GM12878 (cell line): ENCODE data around the gene ZNF680. TPM values are rescaled to one million over a fixed set of nuclear protein-coding genes. Genes with fewer than 3 reads are reported as not detected.

Source experiments
- ATAC-seq: fragments of 200-7000 bp; cut with Tn5 transposase; 3 replicates; pipeline ENCODE4 v1.9.1; 2020; ENCODE audit warnings: mild to moderate bottlenecking, moderate library complexity
- BruUV-seq: library from RNA; stranded (reverse); fragments of 400-500 nt; replicated peaks from 2 replicates; lab custom pipeline; 2021; lab: Mats Ljungman, UMichigan
- CTCF ChIA-PET: fragments of 300-600 bp; sonication (Branson Sonifier 250); formaldehyde crosslinking; extraction: SDS; loops from one replicate; lab custom pipeline; 2021; ENCODE audit warnings: inconsistent platforms; lab: Yijun Ruan, JAX
- POLR2A ChIA-PET: fragments of 350-600 bp; formaldehyde crosslinking; extraction: SDS; loops from one replicate; lab custom pipeline; 2021; ENCODE audit warnings: inconsistent platforms; lab: Charles Lee
- RAD21 ChIA-PET: fragments of 300-600 bp; sonication (Branson Sonifier 250); formaldehyde crosslinking; loops from one replicate; lab custom pipeline; 2023; ENCODE audit warnings: antibody characterized with exemption; ENCODE audit not compliant: unreplicated experiment; lab: Charles Lee
- SMC1A ChIA-PET: fragments of 300-600 bp; sonication (Branson Sonifier 250); formaldehyde crosslinking; loops from one replicate; lab custom pipeline; 2023; ENCODE audit not compliant: unreplicated experiment, uncharacterized antibody; lab: Charles Lee
- DNase-seq: peaks from one replicate; pipeline ENCODE4 v3.0.0-alpha.2; 2011; ENCODE audit warnings: low read depth, low spot score
- FAIRE-seq: peaks from 3 replicates; lab custom pipeline; 2011; peaks lifted over from hg19 to GRCh38; lab: Jason Lieb, UNC
- H2AFZ ChIP-seq: 2 replicates; pipeline ENCODE4 v1.6.0; 2011; ENCODE audit warnings: low read depth, low read length, control low read depth; ENCODE audit not compliant: control insufficient read depth
- H3K27ac ChIP-seq: 2 replicates; pipeline ENCODE4 v1.5.1; 2011; ENCODE audit warnings: control low read depth; ENCODE audit not compliant: control insufficient read depth, insufficient read depth
- H3K27me3 ChIP-seq, 2 experiments: replicated peaks in 1 of 2; 2 replicates each; pipeline versions ENCODE4 v1.6.0 to v1.6.1; 2011; ENCODE audit warnings: low read length in 1 of 2; ENCODE audit not compliant: control insufficient read depth in 2 of 2, insufficient read depth in 2 of 2
- H3K36me3 ChIP-seq, 2 experiments: 2 replicates each; pipeline ENCODE4 v1.5.1; 2011; ENCODE audit warnings: low read length in 1 of 2; ENCODE audit not compliant: control insufficient read depth in 2 of 2, insufficient read depth in 2 of 2
- H3K4me1 ChIP-seq: 2 replicates; pipeline ENCODE4 v1.6.1; 2011; ENCODE audit warnings: mild to moderate bottlenecking, low read length, moderate library complexity, mixed read lengths; ENCODE audit not compliant: control insufficient read depth, insufficient read depth
- H3K4me2 ChIP-seq: 2 replicates; pipeline ENCODE4 v1.6.0; 2011; ENCODE audit warnings: control low read depth; ENCODE audit not compliant: control insufficient read depth, insufficient read depth
- H3K4me3 ChIP-seq: fragments of 200-600 bp; sonication (generic); 2 replicates; pipeline ENCODE4 v1.5.1; 2016
- H3K79me2 ChIP-seq: 2 replicates; pipeline ENCODE4 v1.6.0; 2011; ENCODE audit warnings: low read length; ENCODE audit not compliant: control insufficient read depth, insufficient read depth
- H3K9ac ChIP-seq: 2 replicates; pipeline ENCODE4 v1.8.0; 2011; ENCODE audit warnings: low read length, control low read depth, mixed read lengths; ENCODE audit not compliant: control insufficient read depth, insufficient read depth
- H3K9me3 ChIP-seq: replicated peaks from 3 replicates; pipeline ENCODE4 v1.5.1; 2011; ENCODE audit warnings: mild to moderate bottlenecking, low read length; ENCODE audit not compliant: control insufficient read depth, insufficient read depth
- H4K20me1 ChIP-seq: 2 replicates; pipeline ENCODE4 v1.6.0; 2011; ENCODE audit not compliant: control insufficient read depth, insufficient read depth
- CHD1 ChIP-seq: IDR thresholded peaks from 2 replicates; pipeline ENCODE4 v1.6.1; 2012; ENCODE audit warnings: low read depth, low read length, improper control_type of control experiment
- CHD2 ChIP-seq: IDR thresholded peaks from 2 replicates; pipeline ENCODE4 v1.6.1; 2011; ENCODE audit warnings: low read depth, low read length, improper control_type of control experiment, borderline replicate concordance
- EGR1 ChIP-seq, 2 experiments: IDR thresholded peaks; 1 replicate in 1 of 2; 2 replicates in 1 of 2; pipeline ENCODE4 v1.6.1; 2011 to 2012; ENCODE audit warnings: low read depth in 2 of 2, low read length in 2 of 2, borderline replicate concordance in 1 of 2, mild to moderate bottlenecking in 1 of 2, moderate library complexity in 1 of 2
- EZH2 ChIP-seq: IDR thresholded peaks from 2 replicates; pipeline ENCODE4 v1.6.1; 2012; ENCODE audit warnings: low read depth, mild to moderate bottlenecking, control low read depth, inconsistent platforms, low read length, borderline replicate concordance; ENCODE audit not compliant: control insufficient read depth
- GABPA ChIP-seq: IDR thresholded peaks from 2 replicates; pipeline ENCODE4 v1.6.1; 2014; ENCODE audit warnings: antibody characterized with exemption, low read depth, mild to moderate bottlenecking, inconsistent platforms
- HDAC2 ChIP-seq: fragments of 200-600 bp; sonication (generic); IDR thresholded peaks from 2 replicates; pipeline ENCODE4 v1.6.1; 2017
- JUND ChIP-seq: IDR thresholded peaks from 2 replicates; pipeline ENCODE4 v1.6.1; 2012; ENCODE audit warnings: low read depth, mild to moderate bottlenecking, low read length, improper control_type of control experiment, moderate library complexity
- MEF2B ChIP-seq: fragments of 450-650 bp; IDR thresholded peaks from 2 replicates; pipeline ENCODE4 v1.6.1; 2018; ENCODE audit warnings: mild to moderate bottlenecking, moderate library complexity; ENCODE audit not compliant: partially characterized antibody, poor library complexity, severe bottlenecking
- NBN ChIP-seq: fragments of 450-650 bp; IDR thresholded peaks from 2 replicates; pipeline ENCODE4 v1.6.1; 2016
- NR2F1 ChIP-seq: fragments of 450-650 bp; conservative IDR thresholded peaks from 2 replicates; pipeline ENCODE4 v1.6.1; 2017; ENCODE audit warnings: mild to moderate bottlenecking
- RAD51 ChIP-seq: fragments of 450-650 bp; IDR thresholded peaks from 2 replicates; pipeline ENCODE4 v1.6.1; 2016; ENCODE audit warnings: moderate library complexity, mild to moderate bottlenecking, inconsistent platforms
- RB1 ChIP-seq: fragments of 450-650 bp; formaldehyde crosslinking; IDR thresholded peaks from 2 replicates; pipeline ENCODE4 v1.6.1; 2017; ENCODE audit warnings: mild to moderate bottlenecking, borderline replicate concordance
- RCOR1 ChIP-seq: conservative IDR thresholded peaks from 2 replicates; pipeline ENCODE4 v1.6.1; 2012; ENCODE audit warnings: low read depth, low read length, improper control_type of control experiment
- SREBF2 ChIP-seq: IDR thresholded peaks from 2 replicates; pipeline ENCODE4 v1.6.1; 2012; ENCODE audit warnings: mild to moderate bottlenecking, low read length
- WGBS: methylation state at CpG from one replicate; pipeline ENCODE4 v1.1.6; 2016; ENCODE audit warnings: low lambda C conversion rate; ENCODE audit not compliant: insufficient replicate concordance, insufficient coverage; ENCODE audit errors: missing lambda C conversion rate; 5-methylcytosine and 5-hydroxymethylcytosine counted together
- in situ Hi-C: fragments of 300-500 bp; cut with MboI; formaldehyde crosslinking; loops from 9 replicates; pipeline ENCODE4 v1.14.3; 2018; ENCODE audit warnings: mixed read lengths
- intact Hi-C: fragments of 100-400 bp; cut with micrococcal nuclease; formaldehyde crosslinking; loops from one replicate; pipeline ENCODE4 v1.14.2; 2022; ENCODE audit not compliant: unreplicated experiment
- polyA plus RNA-seq, 11 experiments: library from polyadenylated mRNA; depleted of rRNA in 4 of 11; unstranded in 6 of 11; stranded (reverse) in 5 of 11; fragments of >200 nt; fragmentation: Nextera tagmentation in 4 of 11; fragmentation: Illumina TruSeq in 1 of 11; extraction: Ambion mirVana in 4 of 11; extraction: Trizol in 1 of 11; gene quantifications; 1 replicate in 1 of 11; 2 replicates in 10 of 11; pipeline versions ENCODE4 v1.2.1 to v1.2.3, GENCODE V29; 2011 to 2016; ENCODE audit warnings: inconsistent platforms in 2 of 11, missing spikeins in 2 of 11, low read depth in 1 of 11
- total RNA-seq, 4 experiments: library from RNA; depleted of rRNA in 3 of 4; stranded (reverse); fragments of >200 nt in 3 of 4; fragmentation: Illumina TruSeq in 1 of 4; extraction: Trizol in 1 of 4; gene quantifications; 2 replicates each; pipeline versions ENCODE4 v1.2.1 to v1.2.3, GENCODE V29; 2013 to 2021
- TF ChIP-seq, protein P1 (sequence below): fragments of 150-350 bp; IDR thresholded peaks from 2 replicates; pipeline ENCODE4 v1.6.1; 2016; ENCODE audit warnings: low read depth, low read length

The ZNF680 gene
- total and polyA plus RNA-seq, 10 of the 15 experiments (the other 5 are each of a cell fraction or from before 2014, with no cell fraction given) = 5.0 to 13.6 (median 7.8) TPM

DNA sequence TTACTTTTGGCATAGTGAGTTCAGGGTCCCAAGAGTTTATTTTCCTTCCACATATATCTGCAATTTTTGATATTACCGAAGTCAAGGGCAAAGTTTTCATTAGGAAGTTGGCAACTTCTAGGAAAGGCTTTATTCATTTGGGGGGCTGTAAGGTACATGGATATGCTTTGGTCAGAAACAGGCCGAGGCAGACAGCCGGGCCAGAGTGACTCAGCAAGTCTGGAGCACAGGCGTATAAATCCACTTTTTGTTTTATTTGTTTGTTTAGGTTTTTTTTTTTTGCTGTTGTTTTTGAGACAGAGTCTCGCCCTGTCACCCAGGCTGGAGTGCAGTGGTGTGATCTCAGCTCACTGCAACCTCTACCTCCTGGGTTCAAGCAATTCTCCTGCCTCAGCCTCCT is 3.7 kb downstream of the ZNF680 start:
- CTCF ChIA-PET = no interaction called here
- FAIRE-seq = no peak

More for the DNA sequence above, 3.7 kb downstream of the ZNF680 start:
- ChIA-PET SMC1A (no interaction called here), RAD21 (interaction anchor here (1.0 kb wide), 1 partner anchor 30 kb away, joined by 3 read pairs; no protein-coding TSS in a partner anchor), POLR2A (no interaction called here)
- Histone ChIP-seq H4K20me1 (no peaks in the 10 kb centered on the region), H3K27ac (no peak overlapping the region), H3K79me2 (peaks cover 7% of the 10 kb centered on the region), H3K4me2 (no peak overlapping the region), H3K9me3 (peaks cover 10% of the 10 kb centered on the region; the same call in 2 of the 3 replicates), H3K4me1 (no peaks in the 10 kb centered on the region), H2AFZ (no peak overlapping the region), H3K27me3 (no peaks in the 10 kb centered on the region), H3K4me3 (no peak overlapping the region), H3K36me3 (no peaks in the 10 kb centered on the region), H3K9ac (no peak overlapping the region)
- in situ Hi-C loops = loop anchor here (10.0 kb wide), 1 partner anchor 126 kb away; no protein-coding TSS in a partner anchor
- no TSS peak for BruUV-seq
- TF ChIP-seq CHD2 (no peak), NR2F1 (no peak), GABPA (no peak), EZH2 (no peak), MEF2B (no peak), SREBF2 (no peak), CHD1 (no peak), JUND (no peak), RAD51 (no peak), HDAC2 (no peak), RB1 (no peak), NBN (no peak), EGR1 (IDR thresholded peaks at IDR 0.05; ENCODE audit: borderline replicate concordance in 1 of 2, low read depth in 2 of 2, low read length in 2 of 2) (no peak), RCOR1 (no peak)
- TF ChIP-seq, protein P1, sequence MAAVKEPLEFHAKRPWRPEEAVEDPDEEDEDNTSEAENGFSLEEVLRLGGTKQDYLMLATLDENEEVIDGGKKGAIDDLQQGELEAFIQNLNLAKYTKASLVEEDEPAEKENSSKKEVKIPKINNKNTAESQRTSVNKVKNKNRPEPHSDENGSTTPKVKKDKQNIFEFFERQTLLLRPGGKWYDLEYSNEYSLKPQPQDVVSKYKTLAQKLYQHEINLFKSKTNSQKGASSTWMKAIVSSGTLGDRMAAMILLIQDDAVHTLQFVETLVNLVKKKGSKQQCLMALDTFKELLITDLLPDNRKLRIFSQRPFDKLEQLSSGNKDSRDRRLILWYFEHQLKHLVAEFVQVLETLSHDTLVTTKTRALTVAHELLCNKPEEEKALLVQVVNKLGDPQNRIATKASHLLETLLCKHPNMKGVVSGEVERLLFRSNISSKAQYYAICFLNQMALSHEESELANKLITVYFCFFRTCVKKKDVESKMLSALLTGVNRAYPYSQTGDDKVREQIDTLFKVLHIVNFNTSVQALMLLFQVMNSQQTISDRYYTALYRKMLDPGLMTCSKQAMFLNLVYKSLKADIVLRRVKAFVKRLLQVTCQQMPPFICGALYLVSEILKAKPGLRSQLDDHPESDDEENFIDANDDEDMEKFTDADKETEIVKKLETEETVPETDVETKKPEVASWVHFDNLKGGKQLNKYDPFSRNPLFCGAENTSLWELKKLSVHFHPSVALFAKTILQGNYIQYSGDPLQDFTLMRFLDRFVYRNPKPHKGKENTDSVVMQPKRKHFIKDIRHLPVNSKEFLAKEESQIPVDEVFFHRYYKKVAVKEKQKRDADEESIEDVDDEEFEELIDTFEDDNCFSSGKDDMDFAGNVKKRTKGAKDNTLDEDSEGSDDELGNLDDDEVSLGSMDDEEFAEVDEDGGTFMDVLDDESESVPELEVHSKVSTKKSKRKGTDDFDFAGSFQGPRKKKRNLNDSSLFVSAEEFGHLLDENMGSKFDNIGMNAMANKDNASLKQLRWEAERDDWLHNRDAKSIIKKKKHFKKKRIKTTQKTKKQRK = no peak
- intact Hi-C loops = no loop called here
- DNase-seq (no peak), ATAC-seq (no peak)
- WGBS = 94% methylated on average over 5 of the region's 5 CpGs
